Esophagus muscularis mucosa (tissue), 2 donors: ENCODE data around the gene FOS.

Experiments used
- POLR2A ChIP-seq: fragments of 450-650 bp; IDR thresholded peaks from one replicate; pipeline ENCODE4 v1.6.1; 2017; ENCODE audit warnings: antibody characterized with exemption, moderate library complexity, mild to moderate bottlenecking, low read depth
- POLR2AphosphoS5 ChIP-seq, 2 donors: sonication (generic); formaldehyde crosslinking; IDR thresholded peaks; one replicate each; pipeline ENCODE4 v1.6.1; 2017; ENCODE audit warnings: antibody characterized with exemption in 2 of 2

GRCh38 chr14:75262641-75263040, 16.0 kb upstream of the FOS start:
- TF ChIP-seq POLR2A (no peak), POLR2AphosphoS5 (IDR thresholded peaks at IDR 0.05) (no peak)
